ENCODE data around the gene SUPT4H1. TPM values are rescaled to one million over a fixed set of nuclear protein-coding genes. Genes with fewer than 3 reads are reported as not detected.

Gene SUPT4H1
- total and polyA plus RNA-seq, 2 experiments from 2014 or later: 82.2 to 83.7 TPM

- H3K36me3 Mint-ChIP-seq (ENCODE audit: low read depth): no peaks in the 10 kb centered on the region
- H3K4me1 ChIP-seq (ENCODE audit: insufficient read depth): peaks cover 39% of the 10 kb centered on the region
- no peak overlapping the region for H3K4me3 ChIP-seq
- H3K4me2 ChIP-seq: no peak overlapping the region
- TF ChIP-seq ZNF331 (CRISPR knock-in tag; IDR thresholded peaks at IDR 0.05; ENCODE audit: low read depth): no peak
- no peak for TF ChIP-seq ZNF114 (CRISPR knock-in tag; IDR thresholded peaks at IDR 0.05)
- no peak for TF ChIP-seq NANOG (IDR thresholded peaks at IDR 0.05; ENCODE audit: borderline replicate concordance)
- TF ChIP-seq JUNB (IDR thresholded peaks at IDR 0.05; ENCODE audit: unreplicated experiment): no peak
- TF ChIP-seq CTCF (conservative IDR thresholded peaks at IDR 0.05; ENCODE audit: low read depth in 2 of 2): no peak
- TF ChIP-seq STAT1 (IDR thresholded peaks at IDR 0.05; ENCODE audit: unreplicated experiment): no peak
- TF ChIP-seq REST (IDR thresholded peaks at IDR 0.05; ENCODE audit: unreplicated experiment): no peak
- TF ChIP-seq ETS1 (IDR thresholded peaks at IDR 0.05): no peak
- TF ChIP-seq EZH2 (IDR thresholded peaks at IDR 0.05; ENCODE audit: low read depth, unreplicated experiment): no peak
- TF ChIP-seq CREB1 (CRISPR knock-in tag; IDR thresholded peaks at IDR 0.05; ENCODE audit: low read depth): no peak
- TF ChIP-seq POLR2AphosphoS5 (IDR thresholded peaks at IDR 0.05; ENCODE audit: low read depth): no peak
- no peak for TF ChIP-seq ZNF462 (CRISPR knock-in tag; IDR thresholded peaks at IDR 0.05)
- TF ChIP-seq EZH2phosphoT487 (IDR thresholded peaks at IDR 0.05; ENCODE audit: unreplicated experiment): no peak
- H3K9me3 Mint-ChIP-seq: no peaks in the 10 kb centered on the region
- peaks cover 65% of the 10 kb centered on the region for H3K4me1 Mint-ChIP-seq
- no peaks in the 10 kb centered on the region for H4K20me1 ChIP-seq (replicated peaks; ENCODE audit: insufficient read depth)
- H3K27me3 Mint-ChIP-seq (ENCODE audit: insufficient read depth, low read depth, poor library complexity): peaks cover 27% of the 10 kb centered on the region
- no peak overlapping the region; the same call in 2 of the 3 replicates for H3K4me3 Mint-ChIP-seq
- no peaks in the 10 kb centered on the region for H3K79me2 ChIP-seq (replicated peaks; ENCODE audit: insufficient read depth)
- H3K36me3 ChIP-seq (ENCODE audit: insufficient read depth): no peaks in the 10 kb centered on the region
- H3K27ac Mint-ChIP-seq: no peak overlapping the region
- no peak for DNase-seq (ENCODE audit: low spot score)
- H3K27me3 ChIP-seq (ENCODE audit: insufficient read depth): no peaks in the 10 kb centered on the region
- no peak for ATAC-seq
- H3K27ac ChIP-seq (ENCODE audit: low read depth): no peak overlapping the region
- 0 out of 2 replicates have a peak, but pooled peaks cover 8% of the 10 kb centered on the region for H3K9me2 ChIP-seq (ENCODE audit: insufficient read depth)
- no peak overlapping the region for H2AFZ ChIP-seq
- 0 out of 2 replicates have a peak, but pooled peaks cover 3% of the 10 kb centered on the region for H3F3A ChIP-seq (replicated peaks; ENCODE audit: low read depth)
Observed at GRCh38 chr17:58335061-58335731, 16.8 kb downstream of the SUPT4H1 start.
